ENCODE measurements around the gene EHD1. TPM values are rescaled to one million over a fixed set of nuclear protein-coding genes. Genes with fewer than 3 reads are reported as not detected.

Gene EHD1
- total RNA-seq, 4 donors from 2014 or later: 47.8 to 85.4 (median 76.8) TPM

GRCh38 chr11:64835616-64836447, 42.6 kb downstream of the EHD1 start:
- peaks cover 25% of the 10 kb centered on the region for H3K4me1 ChIP-seq
- DNase-seq (ENCODE audit: low spot score in 2 of 2): peak in 1 of 2 donors; percentile 61
- H3K36me3 ChIP-seq: peaks cover 71% of the 10 kb centered on the region
- 80% methylated on average over 5 of the region's 17 CpGs for WGBS
- TF ChIP-seq CTCF (IDR thresholded peaks at IDR 0.05): no peak
- no peaks in the 10 kb centered on the region for H3K9me3 ChIP-seq
- H3K27me3 ChIP-seq: no peaks in the 10 kb centered on the region
- H3K27ac ChIP-seq: peak overlapping the region; percentile 72
- no peak overlapping the region for H3K4me3 ChIP-seq

GRCh38 chr11:64834723-64835615, 43.5 kb downstream of the EHD1 start:
- peak in 1 of 2 donors; percentile 62 for DNase-seq (ENCODE audit: low spot score in 2 of 2)
- Histone ChIP-seq H3K27me3 (no peaks in the 10 kb centered on the region), H3K27ac (peak overlapping the region; percentile 72), H3K36me3 (peaks cover 73% of the 10 kb centered on the region), H3K4me3 (no peak overlapping the region), H3K4me1 (peaks cover 25% of the 10 kb centered on the region), H3K9me3 (no peaks in the 10 kb centered on the region)
- no peak for TF ChIP-seq POLR2A (IDR thresholded peaks at IDR 0.05)
- TF ChIP-seq CTCF (IDR thresholded peaks at IDR 0.05): no peak
- 65% methylated on average over 12 of the region's 29 CpGs for WGBS

- TF ChIP-seq CTCF (IDR thresholded peaks at IDR 0.05) (no peak), POLR2A (IDR thresholded peaks at IDR 0.05) (no peak), POLR2AphosphoS5 (IDR thresholded peaks at IDR 0.05) (no peak), EP300 (IDR thresholded peaks at IDR 0.05) (no peak)
- Histone ChIP-seq H3K27me3 (no peaks in the 10 kb centered on the region), H3K9me3 (no peaks in the 10 kb centered on the region), H3K4me3 (no peak overlapping the region), H3K36me3 (peaks cover 73% of the 10 kb centered on the region), H3K4me1 (peaks cover 25% of the 10 kb centered on the region), H3K27ac (no peak overlapping the region)
- DNase-seq (ENCODE audit: low spot score in 2 of 2): peak in 1 of 2 donors; percentile 55
- WGBS: 95% methylated on average over 23 of the region's 25 CpGs
These were observed 44.2 kb downstream of the EHD1 start for GRCh38 chr11:64834031-64834722.

GRCh38 chr11:64833509-64833908, 44.9 kb downstream of the EHD1 start:
- H3K4me1 ChIP-seq: peaks cover 25% of the 10 kb centered on the region
- TF ChIP-seq CTCF (IDR thresholded peaks at IDR 0.05): no peak
- TF ChIP-seq POLR2AphosphoS5 (IDR thresholded peaks at IDR 0.05): no peak
- TF ChIP-seq EP300 (IDR thresholded peaks at IDR 0.05): no peak
- no peak for TF ChIP-seq POLR2A (IDR thresholded peaks at IDR 0.05)
- no peaks in the 10 kb centered on the region for H3K27me3 ChIP-seq
- peaks cover 72% of the 10 kb centered on the region for H3K36me3 ChIP-seq
- H3K9me3 ChIP-seq: no peaks in the 10 kb centered on the region
- H3K27ac ChIP-seq: no peak overlapping the region
- WGBS: 82% methylated on average over 9 of the region's 10 CpGs
- no peak for DNase-seq (ENCODE audit: low spot score in 2 of 2)
- no peak overlapping the region for H3K4me3 ChIP-seq

GRCh38 chr11:64833198-64833502, 45.3 kb downstream of the EHD1 start:
- 91% methylated on average over 10 of the region's 12 CpGs for WGBS
- Histone ChIP-seq H3K4me3 (no peak overlapping the region), H3K27me3 (no peaks in the 10 kb centered on the region), H3K27ac (no peak overlapping the region), H3K9me3 (no peaks in the 10 kb centered on the region), H3K36me3 (peaks cover 70% of the 10 kb centered on the region), H3K4me1 (peaks cover 25% of the 10 kb centered on the region)
- peak in 1 of 2 donors; percentile 62 for DNase-seq (ENCODE audit: low spot score in 2 of 2)
- TF ChIP-seq POLR2AphosphoS5 (IDR thresholded peaks at IDR 0.05): no peak
- TF ChIP-seq POLR2A (IDR thresholded peaks at IDR 0.05): no peak
- no peak for TF ChIP-seq EP300 (IDR thresholded peaks at IDR 0.05)
- no peak for TF ChIP-seq CTCF (IDR thresholded peaks at IDR 0.05)
